Activated naive CD8-positive, alpha-beta T cell treated with anti-CD3 and anti-CD28 coated beads for 36 hours (primary cell): ENCODE data around the gene ACAA1. TPM values are rescaled to one million over a fixed set of nuclear protein-coding genes. Genes with fewer than 3 reads are reported as not detected.

Source experiments
- DNase-seq: peaks from one replicate; pipeline ENCODE4 v3.0.0; 2021
- H3K27ac Mint-ChIP-seq: one replicate; pipeline ENCODE4 v1.8.0; 2022; ENCODE audit warnings: mild to moderate bottlenecking, moderate library complexity, mixed read lengths
- H3K27me3 Mint-ChIP-seq: one replicate; pipeline ENCODE4 v1.8.0; 2022; ENCODE audit warnings: mild to moderate bottlenecking, mixed read lengths
- H3K36me3 Mint-ChIP-seq: one replicate; pipeline ENCODE4 v1.8.0; 2021; ENCODE audit warnings: mild to moderate bottlenecking, mixed read lengths
- H3K4me1 Mint-ChIP-seq: one replicate; pipeline ENCODE4 v1.8.0; 2021; ENCODE audit warnings: mixed read lengths
- H3K4me3 Mint-ChIP-seq: one replicate; pipeline ENCODE4 v1.8.0; 2022; ENCODE audit warnings: mild to moderate bottlenecking, moderate library complexity, mixed read lengths
- H3K9me3 Mint-ChIP-seq: one replicate; pipeline ENCODE4 v1.8.0; 2022; ENCODE audit warnings: mixed read lengths
- total RNA-seq, 2 experiments: library from RNA; stranded (reverse); gene quantifications; one replicate each; pipeline ENCODE4 v1.2.3, GENCODE V29; 2021

ACAA1 gene
- total RNA-seq, 2 experiments from 2014 or later: 69.0 to 70.2 TPM

- DNase-seq: no peak
- Mint-ChIP-seq H3K36me3 (no peaks in the 10 kb centered on the region), H3K27me3 (no peaks in the 10 kb centered on the region), H3K9me3 (no peaks in the 10 kb centered on the region), H3K4me1 (peaks cover 3% of the 10 kb centered on the region), H3K27ac (no peak overlapping the region), H3K4me3 (no peak overlapping the region)
Measured at GRCh38 chr3:38111201-38111600, 25.7 kb downstream of the ACAA1 start.

GRCh38 chr3:38110314-38111050 lies 26.4 kb downstream of the ACAA1 start:
- Mint-ChIP-seq H3K27ac (no peak overlapping the region), H3K4me1 (peaks cover 2% of the 10 kb centered on the region), H3K27me3 (no peaks in the 10 kb centered on the region), H3K9me3 (peaks cover 3% of the 10 kb centered on the region), H3K4me3 (no peak overlapping the region), H3K36me3 (peaks cover 1% of the 10 kb centered on the region)
- no peak for DNase-seq

GRCh38 chr3:38109580-38110313 lies 27.2 kb downstream of the ACAA1 start:
- Mint-ChIP-seq H3K36me3 (peaks cover 1% of the 10 kb centered on the region), H3K27ac (no peak overlapping the region), H3K4me3 (no peak overlapping the region), H3K27me3 (no peaks in the 10 kb centered on the region), H3K9me3 (peaks cover 8% of the 10 kb centered on the region), H3K4me1 (no peaks in the 10 kb centered on the region)
- no peak for DNase-seq

GRCh38 chr3:38108649-38109579 lies 28.0 kb downstream of the ACAA1 start:
- peaks cover 1% of the 10 kb centered on the region for H3K36me3 Mint-ChIP-seq
- H3K9me3 Mint-ChIP-seq: peaks cover 8% of the 10 kb centered on the region
- H3K4me1 Mint-ChIP-seq: no peaks in the 10 kb centered on the region
- no peak overlapping the region for H3K4me3 Mint-ChIP-seq
- no peaks in the 10 kb centered on the region for H3K27me3 Mint-ChIP-seq
- no peak overlapping the region for H3K27ac Mint-ChIP-seq
- no peak for DNase-seq

GRCh38 chr3:38107911-38108648 lies 28.8 kb downstream of the ACAA1 start:
- Mint-ChIP-seq H3K27me3 (no peaks in the 10 kb centered on the region), H3K4me1 (no peaks in the 10 kb centered on the region), H3K4me3 (no peak overlapping the region), H3K9me3 (peaks cover 10% of the 10 kb centered on the region), H3K27ac (no peak overlapping the region), H3K36me3 (peaks cover 4% of the 10 kb centered on the region)
- no peak for DNase-seq

GRCh38 chr3:38105525-38105924 lies 31.4 kb downstream of the ACAA1 start:
- H3K9me3 Mint-ChIP-seq: peaks cover 10% of the 10 kb centered on the region
- no peaks in the 10 kb centered on the region for H3K27me3 Mint-ChIP-seq
- no peak overlapping the region for H3K4me3 Mint-ChIP-seq
- DNase-seq: no peak
- no peaks in the 10 kb centered on the region for H3K4me1 Mint-ChIP-seq
- H3K27ac Mint-ChIP-seq: no peak overlapping the region
- peaks cover 4% of the 10 kb centered on the region for H3K36me3 Mint-ChIP-seq

GRCh38 chr3:38102444-38102814 lies 34.5 kb downstream of the ACAA1 start:
- H3K27ac Mint-ChIP-seq: no peak overlapping the region
- peaks cover 10% of the 10 kb centered on the region for H3K9me3 Mint-ChIP-seq
- H3K4me1 Mint-ChIP-seq: no peaks in the 10 kb centered on the region
- H3K36me3 Mint-ChIP-seq: peaks cover 4% of the 10 kb centered on the region
- no peak for DNase-seq
- H3K4me3 Mint-ChIP-seq: no peak overlapping the region
- H3K27me3 Mint-ChIP-seq: no peaks in the 10 kb centered on the region

GRCh38 chr3:38101811-38102443 lies 35.0 kb downstream of the ACAA1 start:
- H3K4me1 Mint-ChIP-seq: no peaks in the 10 kb centered on the region
- H3K27ac Mint-ChIP-seq: no peak overlapping the region
- H3K36me3 Mint-ChIP-seq: peaks cover 4% of the 10 kb centered on the region
- no peaks in the 10 kb centered on the region for H3K27me3 Mint-ChIP-seq
- H3K4me3 Mint-ChIP-seq: no peak overlapping the region
- DNase-seq: no peak
- peaks cover 10% of the 10 kb centered on the region for H3K9me3 Mint-ChIP-seq

GRCh38 chr3:38100498-38100897 lies 36.4 kb downstream of the ACAA1 start:
- Mint-ChIP-seq H3K27ac (no peak overlapping the region), H3K27me3 (no peaks in the 10 kb centered on the region), H3K9me3 (peaks cover 7% of the 10 kb centered on the region), H3K36me3 (peaks cover 2% of the 10 kb centered on the region), H3K4me3 (no peak overlapping the region), H3K4me1 (no peaks in the 10 kb centered on the region)
- DNase-seq: no peak

- no peak for DNase-seq
- H3K4me3 Mint-ChIP-seq: no peak overlapping the region
- no peaks in the 10 kb centered on the region for H3K27me3 Mint-ChIP-seq
- H3K4me1 Mint-ChIP-seq: no peaks in the 10 kb centered on the region
- no peak overlapping the region for H3K27ac Mint-ChIP-seq
- peaks cover 2% of the 10 kb centered on the region for H3K36me3 Mint-ChIP-seq
- peaks cover 2% of the 10 kb centered on the region for H3K9me3 Mint-ChIP-seq
Measured at GRCh38 chr3:38099518-38099917, 37.4 kb downstream of the ACAA1 start.

GRCh38 chr3:38098376-38098723 lies 38.6 kb downstream of the ACAA1 start:
- Mint-ChIP-seq H3K4me1 (no peaks in the 10 kb centered on the region), H3K36me3 (no peaks in the 10 kb centered on the region), H3K27ac (no peak overlapping the region), H3K4me3 (no peak overlapping the region), H3K27me3 (no peaks in the 10 kb centered on the region), H3K9me3 (no peaks in the 10 kb centered on the region)
- no peak for DNase-seq

GRCh38 chr3:38097446-38098375 lies 39.2 kb downstream of the ACAA1 start:
- DNase-seq: no peak
- Mint-ChIP-seq H3K4me1 (no peaks in the 10 kb centered on the region), H3K4me3 (no peak overlapping the region), H3K27ac (no peak overlapping the region), H3K9me3 (no peaks in the 10 kb centered on the region), H3K27me3 (no peaks in the 10 kb centered on the region), H3K36me3 (no peaks in the 10 kb centered on the region)

GRCh38 chr3:38095669-38096483 lies 41.1 kb downstream of the ACAA1 start:
- H3K36me3 Mint-ChIP-seq: no peaks in the 10 kb centered on the region
- no peaks in the 10 kb centered on the region for H3K9me3 Mint-ChIP-seq
- no peak overlapping the region for H3K4me3 Mint-ChIP-seq
- no peak for DNase-seq
- no peak overlapping the region for H3K27ac Mint-ChIP-seq
- H3K4me1 Mint-ChIP-seq: no peaks in the 10 kb centered on the region
- no peaks in the 10 kb centered on the region for H3K27me3 Mint-ChIP-seq
